ENCODE measurements around the gene CD79B. TPM values are rescaled to one million over a fixed set of nuclear protein-coding genes. Genes with fewer than 3 reads are reported as not detected.

CD79B gene
- polyA plus RNA-seq, 1 donor from 2014 or later, result not detected

GRCh38 chr17:63960430-63960829 lies 28.3 kb upstream of the CD79B start:
- Histone ChIP-seq H2AFZ (ENCODE audit: low read depth, low read length) (no peak overlapping the region), H3F3A (ENCODE audit: insufficient read depth, low read length, poor library complexity, severe bottlenecking) (no peaks in the 10 kb centered on the region), H3K4me2 (ENCODE audit: low read length) (no peak overlapping the region), H3K36me3 (ENCODE audit: insufficient read depth, low read length) (no peaks in the 10 kb centered on the region), H4K20me1 (ENCODE audit: insufficient read depth) (no peaks in the 10 kb centered on the region), H3K79me2 (replicated peaks; ENCODE audit: insufficient read depth, low read length) (no peaks in the 10 kb centered on the region), H3K27ac (ENCODE audit: low read length) (no peak overlapping the region), H3K9me2 (ENCODE audit: insufficient read depth, low read length) (no peaks in the 10 kb centered on the region), H3K27me3 (ENCODE audit: insufficient read depth, low read depth, low read length) (no peaks in the 10 kb centered on the region), H3K4me3 (ENCODE audit: low read length) (no peak overlapping the region), H3K9me3 (ENCODE audit: low read length) (no peaks in the 10 kb centered on the region), H3K9ac (ENCODE audit: low read length) (no peak overlapping the region)
- TF ChIP-seq TAF1 (IDR thresholded peaks at IDR 0.05; ENCODE audit: low read depth) (no peak), RAD21 (conservative IDR thresholded peaks at IDR 0.05) (no peak), EZH2 (IDR thresholded peaks at IDR 0.05; ENCODE audit: borderline replicate concordance, insufficient read depth, low read length, poor library complexity, severe bottlenecking) (no peak), MXI1 (conservative IDR thresholded peaks at IDR 0.05; ENCODE audit: poor library complexity, severe bottlenecking) (no peak), POLR2AphosphoS5 (IDR thresholded peaks at IDR 0.05) (no peak), SMC3 (conservative IDR thresholded peaks at IDR 0.05; ENCODE audit: poor library complexity) (no peak), REST (IDR thresholded peaks at IDR 0.05; ENCODE audit: borderline replicate concordance) (no peak), EP300 (conservative IDR thresholded peaks at IDR 0.05; ENCODE audit: poor library complexity, severe bottlenecking) (no peak), CTCF (IDR thresholded peaks at IDR 0.05; ENCODE audit: poor library complexity, severe bottlenecking) (no peak)

GRCh38 chr17:63960006-63960405 lies 27.9 kb upstream of the CD79B start:
- Histone ChIP-seq H3K4me2 (ENCODE audit: low read length) (no peak overlapping the region), H3K27ac (ENCODE audit: low read length) (no peak overlapping the region)
- TF ChIP-seq TAF1 (IDR thresholded peaks at IDR 0.05; ENCODE audit: low read depth) (no peak), EZH2 (IDR thresholded peaks at IDR 0.05; ENCODE audit: borderline replicate concordance, insufficient read depth, low read length, poor library complexity, severe bottlenecking) (no peak)

More at GRCh38 chr17:63960006-63960405, 27.9 kb upstream of the CD79B start:
- H3K4me3 ChIP-seq (ENCODE audit: low read length), result no peak overlapping the region
- H3K9me3 ChIP-seq (ENCODE audit: low read length), result no peaks in the 10 kb centered on the region
- no peaks in the 10 kb centered on the region for H3F3A ChIP-seq (ENCODE audit: insufficient read depth, low read length, poor library complexity, severe bottlenecking)
- no peaks in the 10 kb centered on the region for H3K9me2 ChIP-seq (ENCODE audit: insufficient read depth, low read length)
- no peak overlapping the region for H3K9ac ChIP-seq (ENCODE audit: low read length)
- H4K20me1 ChIP-seq (ENCODE audit: insufficient read depth), result no peaks in the 10 kb centered on the region
- no peaks in the 10 kb centered on the region for H3K79me2 ChIP-seq (replicated peaks; ENCODE audit: insufficient read depth, low read length)
- no peak overlapping the region for H2AFZ ChIP-seq (ENCODE audit: low read depth, low read length)
- no peaks in the 10 kb centered on the region for H3K27me3 ChIP-seq (ENCODE audit: insufficient read depth, low read depth, low read length)
- no peaks in the 10 kb centered on the region for H3K36me3 ChIP-seq (ENCODE audit: insufficient read depth, low read length)

Data from neural cell (in vitro differentiated cells).